SK-N-SH treated with all-trans-retinoic acid at 6 μM for 48 hours (cell line): ENCODE measurements around the gene STK16.

Experiments
- OSR1 ChIP-seq: fragments of 250-450 bp; sonication (Bioruptor Pico); IDR thresholded peaks from 2 replicates; pipeline ENCODE4 v1.8.0; 2022; ENCODE audit warnings: moderate library complexity, mild to moderate bottlenecking, inconsistent platforms
- ZFP3 ChIP-seq: fragments of 250-450 bp; sonication (Bioruptor Pico); IDR thresholded peaks from 2 replicates; pipeline ENCODE4 v1.5.0; 2020; ENCODE audit warnings: mild to moderate bottlenecking, moderate library complexity
- ZFP30 ChIP-seq: fragments of 450-650 bp; formaldehyde crosslinking; IDR thresholded peaks from 2 replicates; pipeline ENCODE4 v1.5.0; 2022; ENCODE audit warnings: mild to moderate bottlenecking, moderate library complexity
- TF ChIP-seq, protein P1 (sequence below): fragments of 250-450 bp; sonication (Bioruptor Pico); IDR thresholded peaks from 2 replicates; pipeline ENCODE4 v1.5.1; 2020; ENCODE audit warnings: low read depth, mild to moderate bottlenecking, moderate library complexity
- TF ChIP-seq, protein P2 (sequence below): fragments of 250-450 bp; sonication (Bioruptor Pico); IDR thresholded peaks from 2 replicates; pipeline ENCODE4 v1.5.1; 2021; ENCODE audit warnings: mild to moderate bottlenecking, moderate library complexity

DNA sequence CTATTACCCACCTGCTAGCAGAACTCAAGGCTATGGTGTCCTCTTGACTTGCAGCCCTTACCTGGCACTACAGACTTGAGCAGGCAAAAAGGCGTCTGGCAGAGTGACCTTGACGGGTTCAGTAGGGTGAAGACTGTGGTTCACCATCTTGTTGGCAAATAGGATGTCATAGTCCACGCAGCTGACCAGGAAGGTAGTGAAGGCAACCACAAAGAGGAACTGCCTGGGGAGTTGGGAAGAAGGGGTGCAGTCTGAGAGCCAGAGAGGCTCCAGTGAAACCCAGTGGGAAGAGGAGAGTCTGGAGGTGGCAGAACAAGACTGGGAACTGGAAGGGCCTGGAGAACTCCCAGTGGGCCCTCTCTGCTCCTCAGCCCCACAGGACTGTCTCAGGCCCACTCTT lies 19.9 kb upstream of the STK16 start:
- TF ChIP-seq, protein P1, sequence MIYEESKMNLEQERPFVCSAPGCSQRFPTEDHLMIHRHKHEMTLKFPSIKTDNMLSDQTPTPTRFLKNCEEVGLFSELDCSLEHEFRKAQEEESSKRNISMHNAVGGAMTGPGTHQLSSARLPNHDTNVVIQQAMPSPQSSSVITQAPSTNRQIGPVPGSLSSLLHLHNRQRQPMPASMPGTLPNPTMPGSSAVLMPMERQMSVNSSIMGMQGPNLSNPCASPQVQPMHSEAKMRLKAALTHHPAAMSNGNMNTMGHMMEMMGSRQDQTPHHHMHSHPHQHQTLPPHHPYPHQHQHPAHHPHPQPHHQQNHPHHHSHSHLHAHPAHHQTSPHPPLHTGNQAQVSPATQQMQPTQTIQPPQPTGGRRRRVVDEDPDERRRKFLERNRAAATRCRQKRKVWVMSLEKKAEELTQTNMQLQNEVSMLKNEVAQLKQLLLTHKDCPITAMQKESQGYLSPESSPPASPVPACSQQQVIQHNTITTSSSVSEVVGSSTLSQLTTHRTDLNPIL (CRISPR knock-in tag), result no peak
- TF ChIP-seq ZFP3 (CRISPR knock-in tag) (no peak), ZFP30 (CRISPR knock-in tag) (no peak), OSR1 (no peak)
- TF ChIP-seq, protein P2, sequence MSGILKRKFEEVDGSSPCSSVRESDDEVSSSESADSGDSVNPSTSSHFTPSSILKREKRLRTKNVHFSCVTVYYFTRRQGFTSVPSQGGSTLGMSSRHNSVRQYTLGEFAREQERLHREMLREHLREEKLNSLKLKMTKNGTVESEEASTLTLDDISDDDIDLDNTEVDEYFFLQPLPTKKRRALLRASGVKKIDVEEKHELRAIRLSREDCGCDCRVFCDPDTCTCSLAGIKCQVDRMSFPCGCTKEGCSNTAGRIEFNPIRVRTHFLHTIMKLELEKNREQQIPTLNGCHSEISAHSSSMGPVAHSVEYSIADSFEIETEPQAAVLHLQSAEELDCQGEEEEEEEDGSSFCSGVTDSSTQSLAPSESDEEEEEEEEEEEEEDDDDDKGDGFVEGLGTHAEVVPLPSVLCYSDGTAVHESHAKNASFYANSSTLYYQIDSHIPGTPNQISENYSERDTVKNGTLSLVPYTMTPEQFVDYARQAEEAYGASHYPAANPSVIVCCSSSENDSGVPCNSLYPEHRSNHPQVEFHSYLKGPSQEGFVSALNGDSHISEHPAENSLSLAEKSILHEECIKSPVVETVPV (CRISPR knock-in tag), result no peak
